ENCODE data around the gene OR1G1.
"Not testable (repeated sequence)": the region's sequence is repeated elsewhere in the genome, so short reads cannot be mapped to it uniquely, and the experiment has no call there.

Gene OR1G1

DNA sequence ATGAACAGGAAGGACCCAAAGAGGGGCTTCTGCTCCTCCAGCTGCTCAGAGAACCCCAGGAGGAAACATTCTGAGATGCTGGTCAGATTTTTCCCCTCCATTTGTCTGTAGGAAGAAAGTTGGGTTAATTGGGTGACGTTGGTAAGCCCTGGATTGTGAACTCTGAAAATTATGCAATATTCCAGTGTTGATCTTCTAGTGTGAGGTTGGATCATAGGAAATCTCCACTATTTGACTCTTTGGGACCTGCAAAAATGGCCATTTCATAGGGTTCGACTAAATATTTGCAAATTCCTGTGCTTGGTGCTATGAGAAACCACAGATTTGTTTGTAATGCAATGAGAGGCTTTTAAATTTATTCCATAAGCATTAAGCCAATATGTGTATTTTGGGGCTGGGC is at the start of gene OR1G1:
TSS of gene OR1G1 (minus strand) at position 101 of the 400 bp plus-strand sequence. CDS start at position 101, 0 bp downstream.
- DNase-seq, result no peak

DNA sequence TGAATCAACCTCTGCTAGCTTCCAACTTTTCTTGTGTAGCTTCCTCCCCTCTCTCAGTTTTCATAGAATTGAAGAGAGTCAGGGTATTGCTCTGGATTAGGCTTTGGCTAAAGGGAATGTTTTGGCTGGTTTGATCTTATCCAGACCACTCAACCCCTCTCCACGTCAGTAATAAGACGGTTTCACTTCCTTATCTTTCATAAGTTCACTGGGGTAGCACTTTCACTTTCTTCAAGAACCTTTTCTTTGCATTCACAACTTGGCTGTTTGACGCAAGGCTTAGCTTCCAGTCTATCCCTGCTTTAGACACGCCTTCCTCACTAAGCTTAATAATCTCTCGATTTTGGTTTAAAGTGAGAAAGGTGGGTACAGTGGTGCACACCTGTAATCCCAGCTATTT is 40.2 kb upstream of the OR1G1 start:
- DNase-seq, result no peak

DNA sequence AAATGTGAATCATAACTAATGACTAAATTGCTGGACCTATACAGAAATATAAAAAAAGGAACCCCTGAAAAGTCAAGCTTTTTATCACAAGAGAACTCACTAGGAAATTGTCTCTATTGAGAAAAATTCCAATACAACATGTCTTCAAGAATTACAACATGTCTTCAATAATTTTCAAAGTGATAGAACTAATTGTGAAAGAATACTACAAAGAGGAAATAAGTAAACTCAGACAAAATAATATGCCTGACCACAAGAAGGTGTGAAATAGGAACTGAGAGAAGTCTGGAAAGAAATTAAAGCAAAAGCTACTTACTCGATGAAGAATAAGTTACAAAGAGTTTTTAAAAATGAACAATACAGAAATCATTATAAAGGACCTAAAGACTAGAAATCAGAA is 29.9 kb upstream of the OR1G1 start:
- DNase-seq, result no peak

DNA sequence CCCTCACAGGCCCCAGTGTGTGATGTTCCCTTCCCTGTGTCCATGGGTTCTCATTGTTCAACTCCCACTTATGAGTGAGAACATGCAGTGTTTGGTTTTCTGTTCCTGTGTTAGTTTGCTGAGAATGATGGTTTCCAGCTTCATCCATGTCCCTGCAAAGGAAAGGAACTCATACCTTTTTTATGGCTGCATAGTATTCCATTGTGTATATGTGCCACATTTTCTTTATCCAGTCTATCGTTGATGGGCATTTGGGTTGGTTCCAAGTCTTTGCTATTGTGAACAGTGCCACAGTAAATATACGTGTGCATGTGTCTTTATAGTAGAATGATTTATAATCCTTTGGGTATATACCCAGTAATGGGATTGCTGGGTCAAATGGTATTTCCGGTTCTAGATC is 10.1 kb upstream of the OR1G1 start:
- not testable (repeated sequence) for DNase-seq

DNA sequence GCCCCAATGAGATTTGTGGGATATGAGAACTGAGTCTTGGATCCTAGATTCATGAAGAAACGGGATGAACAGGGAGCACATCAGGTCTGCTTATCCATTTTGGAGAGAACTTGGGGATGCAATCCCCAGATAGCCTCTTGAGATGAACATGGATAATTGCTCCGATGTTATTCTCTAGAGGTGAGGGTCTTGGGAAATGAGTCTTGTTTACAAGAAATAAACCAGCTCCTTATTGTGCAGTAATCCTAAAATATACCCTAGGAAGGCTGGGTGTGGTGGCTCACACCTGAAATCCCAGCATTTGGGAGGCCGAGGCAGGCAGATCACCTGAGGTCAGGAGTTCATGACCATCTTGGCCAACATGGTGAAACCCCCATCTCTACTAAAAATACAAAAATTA is 23.0 kb downstream of the OR1G1 start, which contains the start of gene OR1D2:
TSS of gene OR1D2 (minus strand) at position 101 of the 400 bp plus-strand sequence. CDS start 11,426 bp downstream, outside the sequence.
- DNase-seq, result no peak
